H9 (cell line): ENCODE measurements around the gene CCR9. TPM values are rescaled to one million over a fixed set of nuclear protein-coding genes. Genes with fewer than 3 reads are reported as not detected.

Source experiments
- DNase-seq: peaks from one replicate; pipeline ENCODE4 v3.0.0-alpha.2; 2017
- H2AFZ ChIP-seq: one replicate; pipeline ENCODE4 v1.6.1; 2013; ENCODE audit warnings: mild to moderate bottlenecking, low read length, control low read depth, moderate library complexity
- H2AK5ac ChIP-seq: 2 replicates; pipeline ENCODE4 v1.6.1; 2013; ENCODE audit warnings: low read length, control low read depth, mixed read lengths; ENCODE audit not compliant: insufficient read length
- H2BK120ac ChIP-seq: one replicate; pipeline ENCODE4 v1.6.1; 2013; ENCODE audit warnings: low read depth, mild to moderate bottlenecking, low read length, control low read depth, inconsistent platforms; ENCODE audit not compliant: poor library complexity, severe bottlenecking
- H2BK12ac ChIP-seq: 2 replicates; pipeline ENCODE4 v1.6.1; 2013; ENCODE audit warnings: low read length, control low read depth, mixed read lengths, low read depth; ENCODE audit not compliant: insufficient read length
- H2BK15ac ChIP-seq: 2 replicates; pipeline ENCODE4 v1.6.1; 2013; ENCODE audit warnings: low read depth, low read length, control low read depth
- H2BK20ac ChIP-seq: one replicate; pipeline ENCODE4 v1.6.1; 2013; ENCODE audit warnings: low read depth, mild to moderate bottlenecking, low read length, control low read depth, inconsistent platforms; ENCODE audit not compliant: poor library complexity, severe bottlenecking
- H2BK5ac ChIP-seq: 2 replicates; pipeline ENCODE4 v1.6.1; 2013; ENCODE audit warnings: low read length, control low read depth, mixed read lengths; ENCODE audit not compliant: insufficient read length
- H3K14ac ChIP-seq: 2 replicates; pipeline ENCODE4 v1.6.1; 2013; ENCODE audit warnings: low read length, control low read depth; ENCODE audit not compliant: insufficient read depth
- H3K18ac ChIP-seq: 2 replicates; pipeline ENCODE4 v1.6.1; 2013; ENCODE audit warnings: low read depth, mild to moderate bottlenecking, mixed read lengths, low read length, control low read depth; ENCODE audit not compliant: insufficient read length
- H3K23ac ChIP-seq: 2 replicates; pipeline ENCODE4 v1.6.1; 2013; ENCODE audit warnings: low read length, control low read depth, mixed read lengths, low read depth; ENCODE audit not compliant: insufficient read length
- H3K23me2 ChIP-seq: 2 replicates; pipeline ENCODE4 v1.6.1; 2013; ENCODE audit warnings: low read depth, mild to moderate bottlenecking, mixed read lengths, low read length, control low read depth; ENCODE audit not compliant: insufficient read length, poor library complexity, severe bottlenecking
- H3K27ac ChIP-seq: 2 replicates; pipeline ENCODE4 v1.5.1; 2013; ENCODE audit warnings: low read length, control low read depth, mixed read lengths, low read depth; ENCODE audit not compliant: insufficient read length
- H3K27me3 ChIP-seq: 2 replicates; pipeline ENCODE4 v1.6.1; 2013; ENCODE audit warnings: low read length, control low read depth, inconsistent platforms; ENCODE audit not compliant: insufficient read depth
- H3K4ac ChIP-seq: 2 replicates; pipeline ENCODE4 v1.6.1; 2013; ENCODE audit warnings: low read depth, mild to moderate bottlenecking, control low read depth, inconsistent platforms, low read length, moderate library complexity
- H3K4me1 ChIP-seq: 2 replicates; pipeline ENCODE4 v1.6.1; 2013; ENCODE audit warnings: low read length, control low read depth, inconsistent platforms; ENCODE audit not compliant: insufficient read depth
- H3K4me2 ChIP-seq: 2 replicates; pipeline ENCODE4 v1.6.1; 2013; ENCODE audit warnings: low read length, control low read depth, mixed read lengths; ENCODE audit not compliant: insufficient read length, insufficient read depth
- H3K56ac ChIP-seq: 2 replicates; pipeline ENCODE4 v1.6.1; 2013; ENCODE audit warnings: low read depth, mild to moderate bottlenecking, mixed read lengths, low read length, control low read depth; ENCODE audit not compliant: insufficient read length
- H3K79me1 ChIP-seq: 2 replicates; pipeline ENCODE4 v1.6.1; 2013; ENCODE audit warnings: low read depth, mild to moderate bottlenecking, moderate library complexity, low read length, control low read depth, inconsistent platforms; ENCODE audit not compliant: insufficient read depth, poor library complexity, severe bottlenecking
- H3K79me2 ChIP-seq: 2 replicates; pipeline ENCODE4 v1.6.1; 2013; ENCODE audit warnings: low read length, control low read depth, inconsistent platforms; ENCODE audit not compliant: insufficient read depth
- H3K9ac ChIP-seq: 2 replicates; pipeline ENCODE4 v1.6.1; 2013; ENCODE audit warnings: low read length, control low read depth, mixed read lengths; ENCODE audit not compliant: insufficient read length; ENCODE audit errors: extremely low read depth
- H3K9me3 ChIP-seq: one replicate; pipeline ENCODE4 v1.6.1; 2013; ENCODE audit warnings: low read depth, low read length, inconsistent platforms; ENCODE audit not compliant: control insufficient read depth
- H3T11ph ChIP-seq: one replicate; pipeline ENCODE4 v1.6.1; 2013; ENCODE audit warnings: mild to moderate bottlenecking, low read length, control low read depth, inconsistent platforms
- H4K20me1 ChIP-seq: one replicate; pipeline ENCODE4 v1.6.1; 2013; ENCODE audit not compliant: control insufficient read depth, insufficient read length, insufficient read depth
- H4K5ac ChIP-seq: 2 replicates; pipeline ENCODE4 v1.6.1; 2013; ENCODE audit warnings: low read depth, mild to moderate bottlenecking, mixed read lengths, low read length, control low read depth; ENCODE audit not compliant: insufficient read length
- H4K8ac ChIP-seq: replicated peaks from 2 replicates; pipeline ENCODE4 v1.6.1; 2013; ENCODE audit warnings: low read length, control low read depth, mixed read lengths, low read depth; ENCODE audit not compliant: insufficient read length
- H4K91ac ChIP-seq: 2 replicates; pipeline ENCODE4 v1.6.1; 2013; ENCODE audit warnings: low read depth, mild to moderate bottlenecking, moderate library complexity, mixed read lengths, low read length, control low read depth; ENCODE audit not compliant: insufficient read length
- H3K27ac Mint-ChIP-seq, 3 experiments: 2 replicates in 2 of 3; 3 replicates in 1 of 3; pipeline ENCODE4 v1.8.0; 2020 to 2021; ENCODE audit warnings: mixed read lengths in 3 of 3, mild to moderate bottlenecking in 1 of 3, moderate library complexity in 1 of 3
- H3K27me3 Mint-ChIP-seq: 2 replicates; pipeline ENCODE4 v1.8.0; 2021; ENCODE audit warnings: low read depth, mild to moderate bottlenecking, moderate library complexity, mixed read lengths
- H3K36me3 Mint-ChIP-seq, 3 experiments: 2 replicates in 2 of 3; 3 replicates in 1 of 3; pipeline ENCODE4 v1.8.0; 2020 to 2021; ENCODE audit warnings: low read depth in 3 of 3, mixed read lengths in 3 of 3; ENCODE audit not compliant: insufficient read depth in 1 of 3
- H3K4me1 Mint-ChIP-seq, 2 experiments: 2 replicates each; pipeline ENCODE4 v1.8.0; 2020; ENCODE audit warnings: mixed read lengths in 2 of 2
- H3K4me3 Mint-ChIP-seq, 2 experiments: 2 replicates in 1 of 2; 3 replicates in 1 of 2; pipeline ENCODE4 v1.8.0; 2020 to 2021; ENCODE audit warnings: mild to moderate bottlenecking in 2 of 2, mixed read lengths in 2 of 2, moderate library complexity in 1 of 2
- H3K9me3 Mint-ChIP-seq, 2 experiments: 2 replicates in 1 of 2; 3 replicates in 1 of 2; pipeline ENCODE4 v1.8.0; 2020; ENCODE audit warnings: mild to moderate bottlenecking in 2 of 2, mixed read lengths in 2 of 2, moderate library complexity in 1 of 2
- WGBS: extraction: QIAGEN DNeasy Blood & Tissue Kit; methylation state at CpG from one replicate; pipeline ENCODE4 v1.1.7; 2013; ENCODE audit warnings: missing lambda C conversion rate, low lambda C conversion rate, mixed read lengths; ENCODE audit not compliant: insufficient read length; ENCODE audit errors: extremely low coverage; 5-methylcytosine and 5-hydroxymethylcytosine counted together
- total RNA-seq: library from RNA; stranded (reverse); gene quantifications from 2 replicates; pipeline ENCODE4 v1.2.1, GENCODE V29; 2021
- TF ChIP-seq, protein P1 (sequence below): fragments of 200-600 bp; sonication (generic); conservative IDR thresholded peaks from 3 replicates; pipeline ENCODE4 v1.8.0; 2021; ENCODE audit warnings: antibody characterized with exemption, mild to moderate bottlenecking

Gene CCR9
- total RNA-seq, 1 experiment from 2014 or later = not detected

DNA sequence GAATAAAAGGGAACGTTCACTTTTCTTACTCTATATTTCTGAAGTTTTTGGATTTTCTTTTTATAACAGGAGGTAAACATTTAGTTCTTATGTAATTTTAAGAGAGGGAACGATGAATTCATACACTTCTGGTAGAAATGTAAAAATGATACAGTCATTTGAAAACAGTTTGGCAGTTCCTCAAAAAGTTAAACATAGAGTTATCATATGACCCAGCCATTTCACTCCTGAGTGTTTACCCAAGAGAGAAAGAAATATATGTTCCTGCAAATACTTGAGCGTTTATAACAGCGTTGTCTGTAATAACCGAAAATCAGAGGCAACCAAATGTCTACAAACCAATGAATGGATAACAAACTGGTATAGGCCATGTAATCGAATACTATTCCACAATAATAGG is 20.8 kb upstream of the CCR9 start:
- H3T11ph ChIP-seq = no peak overlapping the region
- Mint-ChIP-seq H3K4me1 (no peaks in the 10 kb centered on the region), H3K27ac (no peak overlapping the region), H3K36me3 (no peaks in the 10 kb centered on the region), H3K4me3 (no peak overlapping the region), H3K27me3 (peaks cover 30% of the 10 kb centered on the region), H3K9me3 (peaks cover 4 to 5% of the 10 kb centered on the region in 2 experiments; a peak in 2 of 5 replicates)
- no peaks in the 10 kb centered on the region for H3K23me2 ChIP-seq
- no peak overlapping the region for H4K5ac ChIP-seq
- no peak overlapping the region for H3K14ac ChIP-seq
- H3K18ac ChIP-seq = no peak overlapping the region
- H2AK5ac ChIP-seq = no peak overlapping the region
- no CpG with 5 or more reads among the region's 6 CpGs for WGBS
- H2BK15ac ChIP-seq = no peak overlapping the region
- H3K27me3 ChIP-seq = no peaks in the 10 kb centered on the region
- no peak overlapping the region for H2BK5ac ChIP-seq
- no peak overlapping the region for H3K9ac ChIP-seq
- H3K79me1 ChIP-seq = no peaks in the 10 kb centered on the region
- no peak overlapping the region for H3K56ac ChIP-seq
- no peak overlapping the region for H4K91ac ChIP-seq
- no peak overlapping the region for H4K8ac ChIP-seq
- no peak overlapping the region for H3K23ac ChIP-seq
- no peak overlapping the region for H2AFZ ChIP-seq
- peaks cover 2% of the 10 kb centered on the region for H4K20me1 ChIP-seq
- H3K9me3 ChIP-seq = peaks cover 5% of the 10 kb centered on the region
- no peaks in the 10 kb centered on the region for H3K79me2 ChIP-seq
- no peak overlapping the region for H3K27ac ChIP-seq
- no peak overlapping the region for H2BK12ac ChIP-seq
- H2BK20ac ChIP-seq = no peak overlapping the region
- H2BK120ac ChIP-seq = no peak overlapping the region
- H3K4ac ChIP-seq = no peak overlapping the region
- no peak for DNase-seq
- TF ChIP-seq, protein P1, sequence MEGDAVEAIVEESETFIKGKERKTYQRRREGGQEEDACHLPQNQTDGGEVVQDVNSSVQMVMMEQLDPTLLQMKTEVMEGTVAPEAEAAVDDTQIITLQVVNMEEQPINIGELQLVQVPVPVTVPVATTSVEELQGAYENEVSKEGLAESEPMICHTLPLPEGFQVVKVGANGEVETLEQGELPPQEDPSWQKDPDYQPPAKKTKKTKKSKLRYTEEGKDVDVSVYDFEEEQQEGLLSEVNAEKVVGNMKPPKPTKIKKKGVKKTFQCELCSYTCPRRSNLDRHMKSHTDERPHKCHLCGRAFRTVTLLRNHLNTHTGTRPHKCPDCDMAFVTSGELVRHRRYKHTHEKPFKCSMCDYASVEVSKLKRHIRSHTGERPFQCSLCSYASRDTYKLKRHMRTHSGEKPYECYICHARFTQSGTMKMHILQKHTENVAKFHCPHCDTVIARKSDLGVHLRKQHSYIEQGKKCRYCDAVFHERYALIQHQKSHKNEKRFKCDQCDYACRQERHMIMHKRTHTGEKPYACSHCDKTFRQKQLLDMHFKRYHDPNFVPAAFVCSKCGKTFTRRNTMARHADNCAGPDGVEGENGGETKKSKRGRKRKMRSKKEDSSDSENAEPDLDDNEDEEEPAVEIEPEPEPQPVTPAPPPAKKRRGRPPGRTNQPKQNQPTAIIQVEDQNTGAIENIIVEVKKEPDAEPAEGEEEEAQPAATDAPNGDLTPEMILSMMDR = no peak
- H3K4me2 ChIP-seq = no peak overlapping the region
- no peaks in the 10 kb centered on the region for H3K4me1 ChIP-seq
